ENCODE measurements around the gene EHD1.

Gene EHD1

GRCh38 chr11:64875369-64876228, 2.8 kb downstream of the EHD1 start:
- Histone ChIP-seq H3K27ac (ENCODE audit: low read depth in 2 of 2, low read length in 2 of 2) (peak overlapping the region; percentile 36 to 94), H3K27me3 (ENCODE audit: control insufficient read depth in 2 of 2, insufficient read depth in 2 of 2, low read length in 2 of 2) (no peaks in the 10 kb centered on the region), H3K4me3 (ENCODE audit: low read length in 2 of 2) (peak overlapping the region; percentile 97 to 99), H3K9me3 (ENCODE audit: control insufficient read depth in 2 of 2, low read length in 2 of 2) (no peaks in the 10 kb centered on the region), H3K9ac (ENCODE audit: low read depth in 1 of 2, low read length in 2 of 2) (peak overlapping the region; percentile 96), H3K36me3 (ENCODE audit: control insufficient read depth in 2 of 2, insufficient read depth in 2 of 2, low read length in 2 of 2) (peaks cover 20 to 30% of the 10 kb centered on the region in 2 donors), H3K4me1 (ENCODE audit: control insufficient read depth in 2 of 2, insufficient read depth in 2 of 2, low read length in 2 of 2) (peaks cover 68 to 73% of the 10 kb centered on the region in 2 donors)

DNA sequence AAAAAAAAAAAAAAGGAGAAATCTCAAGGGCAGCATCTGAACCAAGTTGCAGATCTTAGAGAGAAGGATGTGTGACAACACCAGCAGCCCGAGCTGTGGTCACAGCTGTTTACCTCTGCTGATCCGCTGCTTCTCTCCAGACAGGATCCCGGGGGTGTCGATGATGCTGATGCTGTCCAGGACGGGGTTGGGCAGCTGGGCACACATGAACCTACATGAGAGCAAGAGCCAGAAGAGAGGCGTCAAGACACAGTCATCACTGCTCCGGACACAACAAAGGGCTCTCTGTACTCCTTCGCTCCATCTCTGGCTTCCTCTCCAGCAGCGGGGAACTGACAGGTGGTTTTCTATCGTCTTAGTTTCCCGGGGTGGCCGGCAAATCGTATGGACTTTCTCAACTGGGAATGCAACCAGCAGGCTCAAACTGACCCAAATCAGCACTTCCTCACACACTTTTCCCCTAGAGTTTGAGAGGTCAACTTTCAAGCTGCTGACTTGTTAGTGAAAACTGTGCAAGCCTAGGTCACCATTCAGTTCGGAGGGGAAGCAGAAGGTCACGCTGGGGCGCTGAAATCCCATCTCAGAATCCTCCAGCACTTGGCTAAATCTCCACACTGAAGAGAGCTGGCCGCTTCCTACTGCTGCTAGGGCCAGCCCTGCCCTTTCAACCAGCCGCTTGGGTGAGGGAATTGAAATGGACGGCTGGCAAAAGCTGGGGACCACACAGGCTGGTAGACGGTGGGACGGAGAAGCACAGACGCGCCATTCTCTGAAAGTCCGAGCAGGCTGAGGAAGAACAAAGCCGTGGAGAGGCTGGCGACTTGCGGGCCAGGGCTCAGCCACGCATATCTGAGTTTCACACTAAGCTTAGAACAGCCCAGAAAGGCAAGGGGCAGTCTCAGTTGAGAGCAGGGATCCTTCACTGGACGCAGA, 3.8 kb downstream of the EHD1 start:
- peaks cover 23 to 31% of the 10 kb centered on the region in 2 donors for H3K36me3 ChIP-seq (ENCODE audit: control insufficient read depth in 2 of 2, insufficient read depth in 2 of 2, low read length in 2 of 2)
- no peaks in the 10 kb centered on the region for H3K27me3 ChIP-seq (ENCODE audit: control insufficient read depth in 2 of 2, insufficient read depth in 2 of 2, low read length in 2 of 2)
- H3K9ac ChIP-seq (ENCODE audit: low read depth in 1 of 2, low read length in 2 of 2): peak overlapping the region; percentile 25 to 38
- peak overlapping the region in 1 of 2 donors; percentile 61 for H3K4me3 ChIP-seq (ENCODE audit: low read length in 2 of 2)
- H3K27ac ChIP-seq (ENCODE audit: low read depth in 2 of 2, low read length in 2 of 2): peak overlapping the region; percentile 21 to 58
- no peaks in the 10 kb centered on the region for H3K9me3 ChIP-seq (ENCODE audit: control insufficient read depth in 2 of 2, low read length in 2 of 2)
- H3K4me1 ChIP-seq (ENCODE audit: control insufficient read depth in 2 of 2, insufficient read depth in 2 of 2, low read length in 2 of 2): peaks cover 75 to 78% of the 10 kb centered on the region in 2 donors

GRCh38 chr11:64872790-64873488, 5.5 kb downstream of the EHD1 start:
- H3K36me3 ChIP-seq (ENCODE audit: control insufficient read depth in 2 of 2, insufficient read depth in 2 of 2, low read length in 2 of 2): peaks cover 25 to 34% of the 10 kb centered on the region in 2 donors
- no peak overlapping the region for H3K9ac ChIP-seq (ENCODE audit: low read depth in 1 of 2, low read length in 2 of 2)
- H3K4me1 ChIP-seq (ENCODE audit: control insufficient read depth in 2 of 2, insufficient read depth in 2 of 2, low read length in 2 of 2): peaks cover 83 to 84% of the 10 kb centered on the region in 2 donors
- no peaks in the 10 kb centered on the region for H3K9me3 ChIP-seq (ENCODE audit: control insufficient read depth in 2 of 2, low read length in 2 of 2)
- H3K27me3 ChIP-seq (ENCODE audit: control insufficient read depth in 2 of 2, insufficient read depth in 2 of 2, low read length in 2 of 2): no peaks in the 10 kb centered on the region
- H3K4me3 ChIP-seq (ENCODE audit: low read length in 2 of 2): no peak overlapping the region
- peak overlapping the region; percentile 45 to 67 for H3K27ac ChIP-seq (ENCODE audit: low read depth in 2 of 2, low read length in 2 of 2)

DNA sequence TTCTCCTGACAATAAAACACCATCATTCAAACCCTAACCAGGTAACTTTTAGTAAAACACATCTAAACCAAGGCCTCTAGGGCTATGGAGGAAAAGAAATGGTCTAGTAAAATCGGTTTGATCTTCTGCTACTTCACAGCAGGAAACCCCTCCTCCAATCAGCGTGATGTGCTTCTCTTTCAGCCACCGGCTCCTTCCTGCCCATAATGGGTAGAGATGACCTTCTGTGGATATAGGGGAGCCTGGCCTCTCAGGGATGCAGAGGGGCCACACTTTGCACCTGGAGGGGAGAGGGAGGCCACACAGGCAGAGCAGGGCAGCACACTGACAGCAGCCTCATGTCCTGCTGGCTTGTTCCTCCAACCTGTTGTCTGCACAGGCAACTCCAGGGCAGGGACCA, 6.9 kb downstream of the EHD1 start:
- H3K4me1 ChIP-seq (ENCODE audit: control insufficient read depth in 2 of 2, insufficient read depth in 2 of 2, low read length in 2 of 2): peaks cover 70 to 73% of the 10 kb centered on the region in 2 donors
- H3K27me3 ChIP-seq (ENCODE audit: control insufficient read depth in 2 of 2, insufficient read depth in 2 of 2, low read length in 2 of 2): no peaks in the 10 kb centered on the region
- H3K9me3 ChIP-seq (ENCODE audit: control insufficient read depth in 2 of 2, low read length in 2 of 2): no peaks in the 10 kb centered on the region
- H3K27ac ChIP-seq (ENCODE audit: low read depth in 2 of 2, low read length in 2 of 2): peak overlapping the region; percentile 55 to 78
- no peak overlapping the region for H3K9ac ChIP-seq (ENCODE audit: low read depth in 1 of 2, low read length in 2 of 2)
- H3K4me3 ChIP-seq (ENCODE audit: low read length in 2 of 2): peak overlapping the region in 1 of 2 donors; percentile 17
- H3K36me3 ChIP-seq (ENCODE audit: control insufficient read depth in 2 of 2, insufficient read depth in 2 of 2, low read length in 2 of 2): peaks cover 30 to 34% of the 10 kb centered on the region in 2 donors

- Histone ChIP-seq H3K27ac (ENCODE audit: low read depth in 2 of 2, low read length in 2 of 2) (peak overlapping the region; percentile 55 to 78), H3K9ac (ENCODE audit: low read depth in 1 of 2, low read length in 2 of 2) (peak overlapping the region; percentile 18 to 60), H3K36me3 (ENCODE audit: control insufficient read depth in 2 of 2, insufficient read depth in 2 of 2, low read length in 2 of 2) (peaks cover 30 to 34% of the 10 kb centered on the region in 2 donors), H3K27me3 (ENCODE audit: control insufficient read depth in 2 of 2, insufficient read depth in 2 of 2, low read length in 2 of 2) (no peaks in the 10 kb centered on the region), H3K4me3 (ENCODE audit: low read length in 2 of 2) (peak overlapping the region; percentile 20 to 54), H3K4me1 (ENCODE audit: control insufficient read depth in 2 of 2, insufficient read depth in 2 of 2, low read length in 2 of 2) (peaks cover 69 to 72% of the 10 kb centered on the region in 2 donors), H3K9me3 (ENCODE audit: control insufficient read depth in 2 of 2, low read length in 2 of 2) (no peaks in the 10 kb centered on the region)
Measured at GRCh38 chr11:64870893-64871466, 7.4 kb downstream of the EHD1 start.

DNA sequence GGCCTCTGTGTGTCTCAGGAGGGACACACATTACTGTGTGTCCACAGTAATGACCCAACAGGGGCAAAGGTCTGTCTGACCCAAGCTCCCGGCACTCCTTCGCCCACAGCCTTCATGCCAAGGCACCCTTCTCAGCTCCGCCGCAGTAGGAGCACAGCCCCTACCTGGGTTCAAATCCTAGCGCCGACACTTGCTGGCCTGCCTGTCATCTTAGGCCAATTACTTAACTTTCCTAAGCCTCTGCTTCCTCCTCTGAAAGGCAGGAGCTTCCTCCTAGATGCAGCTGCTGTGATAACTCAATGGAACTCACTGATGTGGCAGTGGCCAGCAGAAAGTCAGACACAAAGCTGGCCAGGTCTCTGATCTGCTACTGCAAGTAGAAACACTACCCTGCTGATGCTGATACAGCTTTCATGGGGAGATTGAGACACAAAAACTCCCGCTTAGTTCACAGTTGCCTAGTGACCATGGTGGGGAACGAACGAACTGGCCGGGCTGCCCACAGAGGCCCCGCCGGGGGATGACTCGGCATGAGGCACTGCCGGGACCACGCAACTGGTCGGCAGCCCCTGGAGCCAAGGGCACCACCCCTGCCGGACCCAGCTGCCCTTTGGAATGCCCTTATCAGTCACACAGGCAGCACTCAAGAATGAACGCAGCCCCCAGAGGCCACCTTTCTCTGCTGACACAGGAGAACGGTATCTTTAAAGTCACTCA, 8.1 kb downstream of the EHD1 start:
- peaks cover 30 to 31% of the 10 kb centered on the region in 2 donors for H3K36me3 ChIP-seq (ENCODE audit: control insufficient read depth in 2 of 2, insufficient read depth in 2 of 2, low read length in 2 of 2)
- H3K27me3 ChIP-seq (ENCODE audit: control insufficient read depth in 2 of 2, insufficient read depth in 2 of 2, low read length in 2 of 2): no peaks in the 10 kb centered on the region
- peak overlapping the region; percentile 55 to 78 for H3K27ac ChIP-seq (ENCODE audit: low read depth in 2 of 2, low read length in 2 of 2)
- peak overlapping the region in 1 of 2 donors; percentile 54 for H3K4me3 ChIP-seq (ENCODE audit: low read length in 2 of 2)
- peaks cover 62 to 71% of the 10 kb centered on the region in 2 donors for H3K4me1 ChIP-seq (ENCODE audit: control insufficient read depth in 2 of 2, insufficient read depth in 2 of 2, low read length in 2 of 2)
- peak overlapping the region; percentile 18 to 60 for H3K9ac ChIP-seq (ENCODE audit: low read depth in 1 of 2, low read length in 2 of 2)
- no peaks in the 10 kb centered on the region for H3K9me3 ChIP-seq (ENCODE audit: control insufficient read depth in 2 of 2, low read length in 2 of 2)

DNA sequence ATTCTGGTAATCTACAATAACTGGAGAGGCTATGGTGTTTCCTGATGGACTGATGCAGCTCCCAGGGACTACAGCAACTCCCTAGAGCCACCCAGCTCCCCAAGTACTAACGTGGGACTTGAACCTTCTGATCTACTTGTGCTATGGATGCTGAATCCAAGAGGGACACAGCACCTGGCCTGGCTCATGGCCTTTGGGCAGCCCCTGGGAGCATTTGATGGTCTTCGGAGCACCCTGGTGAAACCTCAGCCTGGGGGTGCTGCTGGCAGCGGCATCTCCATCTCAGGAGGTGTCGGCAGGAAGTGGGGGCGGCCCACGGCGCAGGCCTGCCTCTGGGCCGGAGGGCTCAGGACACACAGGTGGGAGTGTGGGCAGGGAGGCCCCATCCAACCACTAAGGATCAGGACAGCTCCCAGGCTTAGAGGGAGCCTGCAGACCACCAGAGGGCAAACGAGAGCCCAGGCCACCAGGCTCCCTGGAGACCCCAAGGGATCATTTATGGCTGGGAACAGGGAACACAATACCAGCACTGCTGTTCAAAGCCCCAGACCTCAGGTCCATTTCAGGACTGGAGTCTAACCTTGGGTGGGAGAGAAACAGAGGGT, 8.7 kb downstream of the EHD1 start:
- Histone ChIP-seq H3K36me3 (ENCODE audit: control insufficient read depth in 2 of 2, insufficient read depth in 2 of 2, low read length in 2 of 2) (peaks cover 28 to 30% of the 10 kb centered on the region in 2 donors), H3K9me3 (ENCODE audit: control insufficient read depth in 2 of 2, low read length in 2 of 2) (no peaks in the 10 kb centered on the region), H3K27me3 (ENCODE audit: control insufficient read depth in 2 of 2, insufficient read depth in 2 of 2, low read length in 2 of 2) (no peaks in the 10 kb centered on the region), H3K27ac (ENCODE audit: low read depth in 2 of 2, low read length in 2 of 2) (peak overlapping the region; percentile 55 to 78), H3K4me1 (ENCODE audit: control insufficient read depth in 2 of 2, insufficient read depth in 2 of 2, low read length in 2 of 2) (peaks cover 63 to 72% of the 10 kb centered on the region in 2 donors), H3K4me3 (ENCODE audit: low read length in 2 of 2) (peak overlapping the region; percentile 9 to 35), H3K9ac (ENCODE audit: low read depth in 1 of 2, low read length in 2 of 2) (peak overlapping the region; percentile 18 to 48)

DNA sequence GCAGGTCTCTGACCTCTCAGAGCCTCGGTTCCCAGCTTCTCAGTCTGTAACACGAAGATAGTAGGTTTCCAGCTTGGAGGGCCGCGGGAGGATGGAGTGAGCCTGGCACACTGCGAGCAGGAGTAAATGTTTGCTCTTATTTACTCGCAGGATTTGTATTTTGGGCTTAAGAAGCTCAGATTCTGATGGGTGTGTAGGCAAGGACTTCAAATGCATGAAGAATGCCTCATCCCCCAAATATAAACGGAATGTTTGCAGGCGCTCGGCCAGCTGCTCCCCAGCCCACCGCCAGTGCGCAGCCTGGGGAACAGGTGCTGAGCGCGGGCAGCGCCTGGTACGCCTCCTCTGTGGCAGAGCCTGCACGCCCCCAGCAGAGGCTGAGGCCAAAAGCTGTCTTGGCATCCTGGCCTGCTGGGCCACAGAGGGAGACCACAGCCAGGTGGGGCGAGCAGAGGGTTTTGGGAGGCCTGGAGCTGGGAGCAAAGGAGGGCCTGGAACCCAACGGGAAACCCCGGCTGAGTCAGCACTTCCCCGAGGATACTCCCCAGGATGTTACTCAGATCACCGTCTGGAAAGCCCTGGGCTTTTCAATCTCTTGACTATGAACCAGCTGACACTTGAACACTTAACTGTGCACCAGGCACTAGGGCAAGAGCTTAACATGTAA, 9.4 kb downstream of the EHD1 start:
- H3K4me1 ChIP-seq (ENCODE audit: control insufficient read depth in 2 of 2, insufficient read depth in 2 of 2, low read length in 2 of 2): peaks cover 64 to 72% of the 10 kb centered on the region in 2 donors
- peak overlapping the region in 1 of 2 donors; percentile 48 for H3K9ac ChIP-seq (ENCODE audit: low read depth in 1 of 2, low read length in 2 of 2)
- H3K27ac ChIP-seq (ENCODE audit: low read depth in 2 of 2, low read length in 2 of 2): peak overlapping the region; percentile 55 to 78
- no peaks in the 10 kb centered on the region for H3K9me3 ChIP-seq (ENCODE audit: control insufficient read depth in 2 of 2, low read length in 2 of 2)
- peak overlapping the region in 1 of 2 donors; percentile 35 for H3K4me3 ChIP-seq (ENCODE audit: low read length in 2 of 2)
- H3K36me3 ChIP-seq (ENCODE audit: control insufficient read depth in 2 of 2, insufficient read depth in 2 of 2, low read length in 2 of 2): peaks cover 23 to 26% of the 10 kb centered on the region in 2 donors
- no peaks in the 10 kb centered on the region for H3K27me3 ChIP-seq (ENCODE audit: control insufficient read depth in 2 of 2, insufficient read depth in 2 of 2, low read length in 2 of 2)

Data from mucosa of rectum (tissue), 2 donors.